ENCODE measurements around the gene SSTR5.

Gene SSTR5

DNA sequence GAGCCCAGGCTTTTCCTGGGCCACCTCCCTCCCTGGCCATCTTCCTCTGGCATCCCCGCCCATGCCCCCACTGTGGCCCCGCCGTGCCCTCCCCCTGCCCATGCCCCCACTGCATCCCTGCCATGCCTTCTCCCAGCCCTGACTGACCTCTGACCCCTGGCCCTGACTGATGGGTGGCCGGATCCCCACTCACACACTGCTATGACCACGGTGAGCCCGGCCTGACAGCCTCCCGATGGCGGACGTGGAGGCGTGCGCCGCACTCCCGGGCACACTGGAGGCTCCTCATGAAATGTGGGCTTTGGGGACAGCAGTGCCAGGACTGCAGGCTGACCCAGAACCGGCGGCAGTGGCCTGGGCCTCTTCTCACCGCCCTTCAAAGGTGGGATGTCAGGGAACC lies 34.1 kb downstream of the SSTR5 start:
- TF ChIP-seq, protein P1, sequence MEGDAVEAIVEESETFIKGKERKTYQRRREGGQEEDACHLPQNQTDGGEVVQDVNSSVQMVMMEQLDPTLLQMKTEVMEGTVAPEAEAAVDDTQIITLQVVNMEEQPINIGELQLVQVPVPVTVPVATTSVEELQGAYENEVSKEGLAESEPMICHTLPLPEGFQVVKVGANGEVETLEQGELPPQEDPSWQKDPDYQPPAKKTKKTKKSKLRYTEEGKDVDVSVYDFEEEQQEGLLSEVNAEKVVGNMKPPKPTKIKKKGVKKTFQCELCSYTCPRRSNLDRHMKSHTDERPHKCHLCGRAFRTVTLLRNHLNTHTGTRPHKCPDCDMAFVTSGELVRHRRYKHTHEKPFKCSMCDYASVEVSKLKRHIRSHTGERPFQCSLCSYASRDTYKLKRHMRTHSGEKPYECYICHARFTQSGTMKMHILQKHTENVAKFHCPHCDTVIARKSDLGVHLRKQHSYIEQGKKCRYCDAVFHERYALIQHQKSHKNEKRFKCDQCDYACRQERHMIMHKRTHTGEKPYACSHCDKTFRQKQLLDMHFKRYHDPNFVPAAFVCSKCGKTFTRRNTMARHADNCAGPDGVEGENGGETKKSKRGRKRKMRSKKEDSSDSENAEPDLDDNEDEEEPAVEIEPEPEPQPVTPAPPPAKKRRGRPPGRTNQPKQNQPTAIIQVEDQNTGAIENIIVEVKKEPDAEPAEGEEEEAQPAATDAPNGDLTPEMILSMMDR (IDR thresholded peaks at IDR 0.05) = peak; percentile 36
- no peak for TF ChIP-seq ZFX (IDR thresholded peaks at IDR 0.05; ENCODE audit: borderline replicate concordance)

DNA sequence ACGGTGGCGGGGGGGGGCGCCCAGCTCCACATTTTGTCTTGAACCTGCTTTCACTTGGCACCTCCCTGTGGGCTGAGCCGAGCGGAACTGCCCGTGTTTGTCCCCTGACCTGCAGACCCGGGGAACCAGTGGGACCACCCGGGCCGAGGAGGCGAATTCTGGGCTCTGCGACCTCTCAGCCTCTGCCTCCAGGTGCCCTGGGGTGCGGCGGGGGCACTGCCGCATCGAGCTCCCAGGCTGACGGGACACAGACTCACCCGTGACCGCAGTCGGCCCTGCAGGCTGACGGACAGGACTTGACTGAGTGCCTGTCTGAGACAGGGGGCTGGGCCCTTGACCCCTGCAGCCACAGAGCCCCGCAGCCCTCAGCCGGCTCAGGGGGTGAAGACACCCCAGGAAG lies 34.6 kb downstream of the SSTR5 start:
- H3K27ac ChIP-seq = no peak overlapping the region
- TF ChIP-seq, protein P1 (IDR thresholded peaks at IDR 0.05) = no peak
- TF ChIP-seq ZFX (IDR thresholded peaks at IDR 0.05; ENCODE audit: borderline replicate concordance) = no peak

More for the DNA sequence above, 34.1 kb downstream of the SSTR5 start:
- H3K27ac ChIP-seq = no peak overlapping the region

DNA sequence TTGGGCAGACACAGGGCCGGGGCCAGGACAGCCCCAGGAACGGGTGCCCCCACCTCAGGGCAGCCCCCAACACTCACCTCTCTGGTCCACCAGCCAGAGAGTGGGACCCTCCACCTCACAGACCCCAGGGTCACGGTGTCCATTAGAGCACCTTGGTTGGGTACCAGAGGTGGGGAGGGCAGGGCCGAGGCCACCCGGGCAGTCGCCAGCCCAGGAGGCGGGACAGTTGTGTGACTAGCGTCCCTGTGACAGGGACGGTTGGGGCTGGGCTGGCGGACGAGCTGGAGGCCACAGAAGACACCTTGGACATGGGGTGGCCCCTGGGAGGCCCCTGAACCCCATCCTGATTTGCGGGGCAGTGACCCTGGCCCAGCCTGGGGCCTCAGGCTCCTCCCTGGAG lies 35.2 kb downstream of the SSTR5 start:
- no peak for TF ChIP-seq ZFX (IDR thresholded peaks at IDR 0.05; ENCODE audit: borderline replicate concordance)
- TF ChIP-seq, protein P1 (IDR thresholded peaks at IDR 0.05) = no peak
- H3K27ac ChIP-seq = no peak overlapping the region

DNA sequence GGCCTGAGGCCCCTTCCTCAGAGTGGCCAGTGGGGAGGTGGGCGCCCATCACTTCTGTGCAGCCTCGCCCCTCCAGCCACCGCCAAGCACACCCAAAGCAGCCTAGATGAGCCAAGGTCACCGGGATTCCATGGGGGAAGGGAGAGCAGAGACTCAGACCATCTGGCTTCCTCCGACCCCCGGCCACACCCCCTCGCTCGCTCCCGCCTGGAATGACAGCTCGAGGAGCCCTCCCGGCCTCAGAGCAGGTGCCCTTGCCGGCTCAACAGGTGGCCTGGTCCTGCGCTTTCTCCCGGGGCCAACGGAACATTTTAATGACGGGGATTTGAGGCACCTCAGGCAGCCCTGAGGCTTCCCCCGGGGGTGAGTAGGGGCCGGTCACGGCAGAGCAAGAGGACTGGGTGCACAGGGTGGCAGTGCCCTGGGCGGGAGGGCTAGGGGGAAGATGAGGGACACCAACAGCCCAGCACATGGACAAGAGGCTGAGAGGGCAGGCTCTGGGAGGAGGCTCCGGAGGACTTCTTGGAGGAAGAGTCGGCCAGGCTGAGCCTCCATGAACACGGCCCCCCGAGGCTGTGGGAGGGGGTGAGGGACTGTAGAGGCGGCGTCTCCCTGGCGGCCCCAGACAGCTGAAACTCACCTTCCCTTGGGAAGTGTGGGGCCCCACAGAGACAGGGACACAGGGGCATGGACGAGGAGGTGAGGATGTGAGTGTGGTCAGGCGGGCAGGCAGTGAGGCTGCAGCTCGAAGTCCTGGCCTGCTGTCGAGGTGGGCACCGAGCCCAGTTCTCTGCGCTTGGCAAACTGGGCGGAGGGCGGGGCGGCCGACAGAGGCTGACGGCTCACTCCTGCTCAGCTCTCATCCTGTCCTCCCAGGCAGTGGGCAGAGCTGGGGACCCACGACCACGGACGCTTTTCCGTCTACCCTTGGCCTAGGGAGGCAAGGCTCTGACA lies 36.0 kb downstream of the SSTR5 start:
- no peak overlapping the region for H3K27ac ChIP-seq
- TF ChIP-seq, protein P1 (IDR thresholded peaks at IDR 0.05) = no peak
- TF ChIP-seq ZFX (IDR thresholded peaks at IDR 0.05; ENCODE audit: borderline replicate concordance) = no peak

DNA sequence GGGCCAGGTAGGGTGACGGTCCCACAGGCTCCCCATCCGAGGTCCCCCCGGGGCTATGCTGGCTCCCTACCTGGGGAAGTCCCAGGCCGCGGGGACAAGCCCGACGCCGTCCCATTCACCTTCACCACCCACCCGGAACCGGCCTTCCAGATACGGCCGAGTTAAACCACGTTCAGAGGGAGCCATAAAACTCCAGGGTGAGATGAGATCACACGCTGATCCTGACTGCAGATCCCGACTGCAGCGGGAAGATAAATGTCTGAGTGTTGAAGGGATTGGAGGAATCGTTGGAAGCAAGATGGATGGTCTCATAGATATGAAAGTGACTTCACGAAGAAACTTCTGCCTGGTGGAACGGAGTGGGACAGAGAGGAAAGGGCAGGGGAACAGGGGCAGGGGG lies 37.1 kb downstream of the SSTR5 start:
- TF ChIP-seq, protein P1 (IDR thresholded peaks at IDR 0.05) = no peak
- TF ChIP-seq ZFX (IDR thresholded peaks at IDR 0.05; ENCODE audit: borderline replicate concordance) = no peak
- no peak overlapping the region for H3K27ac ChIP-seq

DNA sequence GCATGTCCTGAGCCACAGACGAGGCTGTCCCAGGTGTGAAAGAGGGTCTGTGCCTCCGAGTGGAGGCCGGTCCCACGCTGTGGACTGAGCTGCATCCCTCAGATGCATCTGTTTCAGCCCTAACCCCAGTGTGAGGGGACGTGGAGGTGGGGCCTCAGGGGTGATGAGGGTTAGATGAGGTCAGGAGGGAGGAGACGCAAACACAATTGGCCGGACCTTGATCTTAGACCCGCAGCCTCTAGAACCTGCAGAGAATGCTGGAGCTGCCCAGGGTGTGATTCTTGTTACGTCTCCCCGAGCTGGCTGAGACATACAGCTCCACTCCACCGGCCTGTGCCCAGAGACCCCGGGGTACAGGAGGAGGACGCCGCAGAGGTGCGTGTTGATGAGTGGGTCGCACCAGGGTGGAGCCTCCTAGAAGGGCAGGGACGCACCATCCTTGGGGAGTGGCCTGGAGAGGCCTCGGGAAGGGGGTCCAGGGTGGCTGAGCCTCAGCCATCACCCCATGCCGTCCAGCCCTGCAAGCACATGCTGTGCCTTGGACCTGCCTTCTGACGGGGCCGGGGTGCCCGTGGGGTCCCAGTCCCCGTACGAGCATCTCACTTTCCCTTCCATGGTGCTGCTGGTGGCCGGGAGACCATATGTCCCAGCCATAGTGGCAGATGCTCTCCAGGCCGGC lies 40.1 kb downstream of the SSTR5 start:
- no peak overlapping the region for H3K27ac ChIP-seq
- TF ChIP-seq ZFX (IDR thresholded peaks at IDR 0.05; ENCODE audit: borderline replicate concordance) = no peak
- TF ChIP-seq, protein P1 (IDR thresholded peaks at IDR 0.05) = no peak

DNA sequence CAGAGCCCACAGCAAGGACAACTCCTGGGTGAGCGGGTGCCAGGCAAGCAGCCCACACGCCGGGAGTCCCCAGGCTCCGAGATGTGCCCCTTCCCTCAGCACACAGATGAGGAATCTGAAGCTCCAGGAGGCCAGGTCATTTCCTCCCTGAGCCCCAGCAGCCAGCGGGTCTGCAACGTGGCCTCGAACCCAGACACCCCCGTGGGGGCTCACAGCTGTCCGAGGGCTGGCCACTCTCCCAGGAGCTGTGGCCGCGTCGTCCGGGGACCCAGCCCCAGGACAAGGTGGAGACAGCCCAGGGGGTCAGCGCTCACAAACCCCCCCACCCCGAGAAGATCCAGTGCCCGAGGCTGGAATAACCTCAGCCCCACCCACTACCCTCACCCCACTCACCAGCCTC lies 40.9 kb downstream of the SSTR5 start:
- H3K27ac ChIP-seq = no peak overlapping the region
- TF ChIP-seq ZFX (IDR thresholded peaks at IDR 0.05; ENCODE audit: borderline replicate concordance) = no peak
- TF ChIP-seq, protein P1 (IDR thresholded peaks at IDR 0.05) = no peak

Data from 22Rv1 (cell line).